Parathyroid adenoma (tissue), 2 donors: ENCODE data around the gene TMEM132D.

Source experiments
- H2AFZ ChIP-seq: fragments of 300-600 bp; sonication (generic); one replicate; pipeline ENCODE4 v1.7.0; 2017; ENCODE audit warnings: antibody characterized with exemption, mild to moderate bottlenecking
- H3K27ac ChIP-seq: fragments of 300-600 bp; sonication (generic); one replicate; pipeline ENCODE4 v1.7.0; 2017
- H3K27me3 ChIP-seq: fragments of 300-600 bp; sonication (generic); one replicate; pipeline ENCODE4 v1.7.0; 2017; ENCODE audit warnings: low read length; ENCODE audit not compliant: control insufficient read depth, insufficient read depth
- H3K36me3 ChIP-seq: fragments of 300-600 bp; sonication (generic); one replicate; pipeline ENCODE4 v1.7.0; 2017; ENCODE audit warnings: low read length; ENCODE audit not compliant: control insufficient read depth, insufficient read depth
- H3K4me1 ChIP-seq: fragments of 300-600 bp; sonication (generic); one replicate; pipeline ENCODE4 v1.7.0; 2017; ENCODE audit warnings: control low read depth
- H3K4me2 ChIP-seq: fragments of 300-600 bp; sonication (generic); one replicate; pipeline ENCODE4 v1.7.0; 2017; ENCODE audit warnings: low read length
- H3K4me3 ChIP-seq: fragments of 300-600 bp; sonication (generic); one replicate; pipeline ENCODE4 v1.7.0; 2017; ENCODE audit warnings: low read depth, low read length
- H3K79me2 ChIP-seq: fragments of 300-600 bp; sonication (generic); one replicate; pipeline ENCODE4 v1.7.0; 2017; ENCODE audit warnings: control low read depth
- H3K9ac ChIP-seq: fragments of 300-600 bp; sonication (generic); one replicate; pipeline ENCODE4 v1.7.0; 2017; ENCODE audit warnings: mild to moderate bottlenecking
- H3K9me3 ChIP-seq: fragments of 300-600 bp; sonication (generic); one replicate; pipeline ENCODE4 v1.7.0; 2017; ENCODE audit warnings: low read length; ENCODE audit not compliant: control insufficient read depth
- CTCF ChIP-seq: fragments of 300-600 bp; sonication (generic); IDR thresholded peaks from one replicate; pipeline ENCODE4 v1.7.0; 2017; ENCODE audit warnings: antibody characterized with exemption, mild to moderate bottlenecking
- donor health status: primary hyperparathyroidism.

Gene TMEM132D

GRCh38 chr12:129893691-129894090, 10.1 kb downstream of the TMEM132D start:
- Histone ChIP-seq H3K79me2 (no peaks in the 10 kb centered on the region), H3K36me3 (no peaks in the 10 kb centered on the region), H3K9me3 (no peaks in the 10 kb centered on the region), H2AFZ (no peak overlapping the region), H3K9ac (no peak overlapping the region), H3K4me3 (no peak overlapping the region), H3K27me3 (no peaks in the 10 kb centered on the region), H3K4me1 (no peaks in the 10 kb centered on the region), H3K4me2 (no peak overlapping the region), H3K27ac (no peak overlapping the region)
- TF ChIP-seq CTCF: no peak

DNA sequence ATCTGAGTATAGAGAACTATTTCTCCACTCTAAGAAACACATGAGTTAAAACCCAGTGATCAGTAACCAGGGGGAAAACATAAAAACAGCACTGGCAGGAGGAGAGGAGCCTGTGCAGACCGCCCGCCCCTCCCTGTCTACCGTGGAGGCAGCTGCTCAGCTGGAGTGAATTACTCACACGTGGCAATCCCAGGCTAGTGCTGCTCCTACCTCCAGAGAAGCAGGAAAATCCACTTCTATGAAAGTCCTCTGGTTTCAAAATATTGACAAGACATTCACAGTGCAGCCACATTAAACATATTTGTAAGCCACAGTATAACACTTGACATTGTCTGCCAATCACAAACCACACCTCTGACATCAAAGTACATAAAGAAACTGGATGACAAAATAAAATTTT, 16.7 kb downstream of the TMEM132D start:
- no peak for TF ChIP-seq CTCF
- no peaks in the 10 kb centered on the region for H3K9me3 ChIP-seq
- no peak overlapping the region for H3K9ac ChIP-seq
- no peaks in the 10 kb centered on the region for H3K36me3 ChIP-seq
- no peak overlapping the region for H2AFZ ChIP-seq
- no peaks in the 10 kb centered on the region for H3K27me3 ChIP-seq
- no peak overlapping the region for H3K4me3 ChIP-seq
- H3K79me2 ChIP-seq: no peaks in the 10 kb centered on the region
- no peak overlapping the region for H3K27ac ChIP-seq
- H3K4me2 ChIP-seq: no peak overlapping the region
- no peaks in the 10 kb centered on the region for H3K4me1 ChIP-seq

DNA sequence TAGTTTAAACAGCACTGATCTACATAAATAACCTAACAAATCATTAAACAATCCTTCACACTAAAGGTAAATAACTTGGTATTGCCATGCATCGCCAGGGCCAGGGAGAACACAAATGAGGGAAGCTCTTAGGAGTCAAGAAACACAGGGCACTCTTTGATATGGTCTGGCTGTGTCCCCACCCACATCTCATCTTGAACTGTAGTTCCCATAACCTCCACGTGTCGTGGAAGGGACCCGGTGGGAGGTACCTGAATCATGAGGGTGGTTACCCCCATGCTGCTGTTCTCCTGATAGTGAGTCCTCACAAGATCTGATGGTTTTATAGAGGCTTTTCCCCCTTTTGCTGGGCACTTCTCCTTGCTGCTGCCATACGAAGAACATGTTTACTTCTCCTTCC, 17.3 kb downstream of the TMEM132D start:
- no peaks in the 10 kb centered on the region for H3K4me1 ChIP-seq
- no peaks in the 10 kb centered on the region for H3K79me2 ChIP-seq
- H3K9ac ChIP-seq: no peak overlapping the region
- no peak overlapping the region for H3K4me3 ChIP-seq
- H3K27me3 ChIP-seq: no peaks in the 10 kb centered on the region
- no peak for TF ChIP-seq CTCF
- no peak overlapping the region for H3K27ac ChIP-seq
- no peaks in the 10 kb centered on the region for H3K36me3 ChIP-seq
- no peak overlapping the region for H2AFZ ChIP-seq
- no peaks in the 10 kb centered on the region for H3K9me3 ChIP-seq
- H3K4me2 ChIP-seq: no peak overlapping the region

DNA sequence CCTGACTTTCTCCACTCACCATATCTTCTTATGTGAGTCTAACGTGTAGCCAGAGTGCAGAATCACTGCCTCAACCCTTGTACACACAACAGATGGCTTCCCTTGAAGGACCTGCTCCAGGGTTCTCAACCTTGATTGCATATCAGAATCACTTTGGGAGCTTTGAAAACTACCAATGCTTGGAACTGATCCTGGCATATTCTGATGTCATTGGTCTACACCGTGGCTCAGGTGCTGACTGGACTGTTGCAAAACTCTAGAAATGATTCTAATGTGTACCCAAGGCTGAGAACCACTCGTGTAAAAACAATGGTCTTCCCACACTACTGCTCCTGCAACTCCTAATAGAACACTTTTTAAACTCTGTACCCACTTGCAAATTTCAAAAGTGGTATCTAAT, 18.5 kb downstream of the TMEM132D start:
- no peaks in the 10 kb centered on the region for H3K79me2 ChIP-seq
- no peaks in the 10 kb centered on the region for H3K27me3 ChIP-seq
- no peaks in the 10 kb centered on the region for H3K9me3 ChIP-seq
- TF ChIP-seq CTCF: no peak
- H2AFZ ChIP-seq: no peak overlapping the region
- no peak overlapping the region for H3K27ac ChIP-seq
- H3K4me2 ChIP-seq: no peak overlapping the region
- H3K36me3 ChIP-seq: no peaks in the 10 kb centered on the region
- no peak overlapping the region for H3K9ac ChIP-seq
- H3K4me1 ChIP-seq: no peaks in the 10 kb centered on the region
- no peak overlapping the region for H3K4me3 ChIP-seq

DNA sequence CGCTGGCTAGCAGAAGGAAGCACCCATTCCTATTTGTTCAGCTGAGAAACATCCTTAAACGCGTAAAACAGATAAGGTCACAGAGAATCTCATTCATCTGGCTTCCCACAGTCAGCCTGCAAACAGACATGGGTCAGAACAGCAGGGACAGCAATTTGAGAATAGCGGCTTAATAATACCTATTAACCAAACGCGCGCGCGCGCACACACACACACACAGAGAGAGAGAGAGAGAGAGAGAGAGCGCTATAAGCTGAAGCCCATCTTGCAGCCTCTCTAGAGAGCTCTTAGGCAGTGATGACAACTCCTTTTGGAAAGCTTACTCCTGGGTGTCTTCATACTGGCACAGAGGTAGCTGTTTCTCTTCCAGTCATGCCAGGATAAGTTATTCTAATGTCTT, 26.4 kb downstream of the TMEM132D start:
- no peaks in the 10 kb centered on the region for H3K9me3 ChIP-seq
- H3K4me2 ChIP-seq: no peak overlapping the region
- no peaks in the 10 kb centered on the region for H3K79me2 ChIP-seq
- H3K4me3 ChIP-seq: no peak overlapping the region
- H3K27me3 ChIP-seq: peaks cover 4% of the 10 kb centered on the region
- no peak overlapping the region for H3K9ac ChIP-seq
- H3K36me3 ChIP-seq: no peaks in the 10 kb centered on the region
- no peaks in the 10 kb centered on the region for H3K4me1 ChIP-seq
- H2AFZ ChIP-seq: no peak overlapping the region
- no peak for TF ChIP-seq CTCF
- H3K27ac ChIP-seq: no peak overlapping the region
